ENCODE results near the gene PRKAR2B.
"Not testable (repeated sequence)": the region's sequence is repeated elsewhere in the genome, so short reads cannot be mapped to it uniquely, and the experiment has no call there.

The PRKAR2B gene

DNA sequence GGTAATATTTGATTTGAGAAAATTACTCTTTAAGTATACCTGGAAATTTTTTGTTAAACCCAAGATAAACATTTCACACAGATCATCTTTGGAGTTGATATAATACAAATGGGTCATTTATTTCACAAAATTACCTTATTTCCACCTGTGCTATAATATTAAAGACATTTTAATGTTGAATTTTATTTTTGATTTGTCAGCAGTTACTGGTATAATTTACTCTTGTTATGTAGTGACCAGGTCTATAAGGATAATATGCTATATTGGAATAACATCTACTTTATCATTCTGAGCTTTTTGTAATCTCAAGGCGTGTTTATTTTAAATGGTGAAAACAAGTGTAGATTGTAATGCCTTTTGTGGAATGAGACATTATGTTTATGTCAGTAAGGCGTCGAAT, 26.6 kb downstream of the PRKAR2B start:
- TF ChIP-seq ZNF274 (IDR thresholded peaks at IDR 0.05; ENCODE audit: low read depth, low read length), result no peak
- no peak overlapping the region for H3K4me3 ChIP-seq (ENCODE audit: low read length)

DNA sequence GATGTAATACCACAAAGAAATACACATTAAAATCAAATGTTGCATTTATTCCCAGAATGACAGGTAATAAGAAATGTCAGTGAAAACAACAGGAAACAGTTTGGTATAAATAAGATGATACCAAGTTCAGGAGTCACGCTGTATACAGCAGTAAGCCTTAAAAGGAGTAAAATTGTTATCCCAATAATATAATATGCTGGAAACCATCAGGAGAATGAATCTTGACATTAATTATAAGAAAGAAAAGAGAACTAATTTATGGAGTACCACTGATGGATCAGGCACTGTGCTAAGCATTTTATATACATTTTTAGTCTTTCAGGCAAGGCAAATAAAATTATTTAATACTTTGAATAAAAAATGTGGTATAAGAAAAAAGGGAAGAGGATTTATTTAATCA, 27.6 kb downstream of the PRKAR2B start:
- TF ChIP-seq ZNF274 (IDR thresholded peaks at IDR 0.05; ENCODE audit: low read depth, low read length), result no peak
- no peak overlapping the region for H3K4me3 ChIP-seq (ENCODE audit: low read length)

DNA sequence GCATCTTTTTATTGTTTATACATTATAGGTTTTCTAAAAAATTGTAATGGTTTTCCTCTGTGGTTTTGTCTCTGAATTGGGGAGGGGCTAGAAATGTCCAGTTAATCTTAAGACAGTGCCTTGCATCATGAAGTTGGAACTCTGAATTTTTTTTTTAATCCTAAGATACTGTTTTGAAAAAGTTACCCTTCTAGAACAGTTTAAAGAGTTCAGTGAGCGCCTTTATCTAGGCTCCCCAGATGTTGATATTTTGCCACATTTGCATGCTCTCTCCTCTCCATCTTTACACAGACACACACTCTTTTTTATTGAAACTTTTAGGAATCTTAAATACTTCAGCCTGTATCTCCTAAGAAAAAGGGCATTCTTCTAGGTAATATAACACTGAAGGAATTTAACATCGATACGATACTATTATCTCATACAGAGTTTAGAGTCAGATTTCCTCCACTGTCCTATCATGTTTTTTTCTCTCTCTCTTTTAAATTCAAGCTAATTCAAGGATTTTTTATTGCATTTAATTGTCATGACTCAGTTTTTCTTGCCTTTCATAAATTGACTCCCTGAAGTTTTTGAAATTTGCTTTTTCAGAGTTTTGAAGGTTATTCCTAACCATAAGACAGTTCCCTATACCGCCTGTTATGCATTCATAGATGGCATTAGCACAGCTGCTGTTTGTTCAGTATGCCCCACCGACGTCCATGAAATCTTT, 31.5 kb downstream of the PRKAR2B start:
- no peak for TF ChIP-seq ZNF274 (IDR thresholded peaks at IDR 0.05; ENCODE audit: low read depth, low read length)
- no peak overlapping the region for H3K4me3 ChIP-seq (ENCODE audit: low read length)

DNA sequence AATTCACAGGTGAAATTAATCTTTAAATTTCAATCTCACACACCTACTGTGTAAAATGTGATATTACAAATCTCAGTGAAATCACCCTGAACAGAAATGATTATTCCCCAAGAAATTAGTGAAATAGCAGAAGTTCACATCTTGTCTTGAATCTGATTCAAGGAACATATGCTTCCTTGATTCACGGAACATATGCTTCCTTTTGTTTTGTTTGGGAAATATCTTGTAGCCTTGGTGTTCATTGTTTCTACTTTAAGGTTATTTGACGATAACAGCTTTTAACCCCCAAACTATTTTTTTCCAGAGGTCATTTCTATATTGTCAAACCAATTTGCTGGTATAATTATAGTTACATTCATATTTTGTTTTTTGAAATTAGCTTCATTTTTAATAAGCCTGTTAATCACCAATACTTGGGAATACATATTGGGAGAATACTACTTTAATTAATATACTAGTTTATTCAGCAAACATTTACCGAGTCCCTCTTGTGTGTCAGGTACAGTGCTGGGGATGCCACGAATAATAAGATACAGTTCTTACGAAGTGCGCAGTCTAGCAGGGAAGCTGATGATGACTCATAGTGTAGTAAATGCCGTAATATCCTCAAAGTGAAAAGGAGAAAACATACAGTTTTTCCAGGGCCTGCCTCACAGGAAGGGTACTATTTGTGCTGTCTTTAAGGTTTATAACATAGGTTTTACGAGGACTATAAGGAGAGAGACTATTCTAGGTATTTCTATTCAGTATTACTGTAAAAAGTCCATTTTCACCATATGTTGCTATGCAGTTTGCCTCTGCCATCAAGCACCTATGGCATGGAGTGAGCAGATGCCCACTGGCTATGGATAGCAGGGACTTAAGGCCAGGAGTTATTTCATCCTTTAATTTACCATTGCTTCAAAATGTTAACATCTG, 32.5 kb downstream of the PRKAR2B start:
- no peak for TF ChIP-seq ZNF274 (IDR thresholded peaks at IDR 0.05; ENCODE audit: low read depth, low read length)
- no peak overlapping the region for H3K4me3 ChIP-seq (ENCODE audit: low read length)

DNA sequence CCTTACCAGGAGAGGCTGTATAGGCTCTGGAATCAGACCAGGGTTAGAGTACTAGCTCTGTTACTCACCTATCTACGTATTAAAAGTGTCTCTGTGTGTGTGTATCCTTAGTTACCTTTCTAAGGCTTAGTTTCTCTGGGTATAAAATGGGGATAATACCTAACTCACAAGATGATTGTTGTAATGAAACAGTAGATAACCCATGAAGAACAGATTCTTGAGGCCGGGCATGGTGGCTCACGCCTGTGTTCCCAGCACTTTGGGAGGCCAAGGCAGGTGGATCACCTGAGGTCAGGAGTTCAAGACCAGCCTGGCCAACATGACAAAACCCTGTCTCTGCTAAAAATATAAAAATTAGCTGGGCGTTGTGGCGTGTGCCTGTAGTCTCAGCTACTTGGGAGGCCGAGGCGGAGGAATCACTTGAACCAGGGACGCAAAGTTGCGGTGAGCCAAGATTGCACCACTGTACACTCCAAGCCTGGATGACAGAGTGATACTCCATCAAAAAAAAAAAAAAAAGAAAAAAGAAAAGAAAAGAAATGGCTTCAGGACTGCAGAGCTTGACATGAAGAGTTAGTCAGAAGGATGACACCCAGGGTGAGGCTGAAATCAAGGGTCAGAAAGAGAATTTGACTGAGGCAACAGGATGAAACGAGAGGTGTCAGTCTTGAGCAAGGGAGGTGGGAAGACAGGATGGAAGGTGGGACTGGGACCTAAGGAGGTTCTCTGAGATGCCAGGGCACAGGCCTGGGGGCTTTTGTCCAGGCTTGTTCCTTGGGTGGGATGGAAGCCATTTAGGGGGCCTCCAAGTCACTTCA, 33.4 kb downstream of the PRKAR2B start:
- no peak overlapping the region for H3K4me3 ChIP-seq (ENCODE audit: low read length)
- no peak for TF ChIP-seq ZNF274 (IDR thresholded peaks at IDR 0.05; ENCODE audit: low read depth, low read length)

DNA sequence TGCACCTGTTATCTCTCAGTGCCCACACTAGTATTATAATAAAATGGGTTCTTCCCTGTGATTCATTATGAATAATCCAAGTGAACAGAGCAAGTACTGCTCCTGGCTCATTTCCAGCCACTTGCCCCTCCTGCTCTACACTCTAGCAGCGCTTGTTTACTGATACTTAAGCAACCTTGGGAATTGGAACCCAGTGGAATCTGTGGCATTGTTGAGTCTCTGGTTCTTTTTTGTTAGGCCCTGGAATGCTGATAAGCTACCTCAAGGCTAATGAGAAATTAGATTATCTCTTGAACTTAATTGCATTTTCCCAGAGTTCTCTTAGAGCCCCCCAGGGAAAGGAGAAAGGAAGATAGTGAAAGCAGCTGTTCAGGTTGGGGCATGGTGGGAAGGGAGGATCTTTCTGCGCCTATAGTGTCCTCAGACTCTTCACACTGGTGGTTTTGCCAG, 34.0 kb downstream of the PRKAR2B start:
- no peak for TF ChIP-seq ZNF274 (IDR thresholded peaks at IDR 0.05; ENCODE audit: low read depth, low read length)
- H3K4me3 ChIP-seq (ENCODE audit: low read length), result no peak overlapping the region

DNA sequence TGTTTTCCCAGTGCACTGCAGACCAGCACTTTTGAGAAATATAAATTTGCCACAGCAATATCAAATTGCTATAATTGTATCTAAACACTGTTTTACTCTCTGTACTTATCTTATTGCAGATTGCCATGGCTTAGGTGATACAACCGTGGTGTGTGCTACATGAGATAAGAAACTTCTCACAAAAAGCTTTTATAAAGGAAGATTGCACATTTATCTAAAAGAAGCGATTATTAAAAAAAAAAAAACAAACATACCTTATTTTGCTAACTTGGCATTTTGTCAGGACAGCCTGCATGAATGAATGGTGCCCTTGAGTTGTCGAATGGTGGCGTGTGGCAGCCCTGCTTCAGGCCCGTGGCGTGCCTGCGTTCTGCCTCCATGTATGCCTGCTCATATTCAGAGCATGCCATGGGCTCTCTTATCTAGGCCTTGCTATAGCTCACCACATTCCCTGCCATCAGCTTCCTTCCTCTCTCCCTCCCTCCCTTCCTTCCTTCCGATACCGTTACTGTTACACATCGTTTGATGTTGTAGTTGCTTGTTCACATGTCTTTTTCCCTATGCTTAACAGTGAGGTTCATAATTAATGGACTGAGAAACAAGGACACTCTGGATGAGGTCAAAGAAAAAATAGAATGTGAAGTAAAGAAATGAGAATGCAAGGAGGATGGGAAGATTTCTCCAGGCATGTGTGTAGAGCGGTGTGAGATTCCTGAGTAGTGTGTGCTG, 34.9 kb downstream of the PRKAR2B start:
- TF ChIP-seq ZNF274 (IDR thresholded peaks at IDR 0.05; ENCODE audit: low read depth, low read length), result no peak
- no peak overlapping the region for H3K4me3 ChIP-seq (ENCODE audit: low read length)

DNA sequence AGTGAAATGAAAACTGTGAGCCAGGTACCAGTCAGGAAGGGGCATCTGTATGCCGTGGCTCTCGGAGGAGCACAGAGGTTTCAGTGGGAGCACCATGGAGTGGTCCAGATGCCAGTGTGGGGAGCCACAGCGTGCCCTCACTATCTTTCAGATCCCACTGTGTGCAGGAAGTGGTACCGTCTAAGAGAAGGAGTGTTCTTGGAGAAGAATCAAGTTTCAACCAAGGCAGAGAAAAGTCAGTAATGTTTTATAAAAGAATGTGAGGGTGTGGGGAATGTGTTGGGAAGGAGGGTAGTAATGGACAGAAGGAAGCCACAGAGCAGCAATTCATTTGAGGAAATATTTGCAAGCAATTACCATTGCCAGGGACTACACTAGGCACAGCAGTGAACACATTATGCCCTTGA, 35.6 kb downstream of the PRKAR2B start:
- no peak for TF ChIP-seq ZNF274 (IDR thresholded peaks at IDR 0.05; ENCODE audit: low read depth, low read length)
- no peak overlapping the region for H3K4me3 ChIP-seq (ENCODE audit: low read length)

DNA sequence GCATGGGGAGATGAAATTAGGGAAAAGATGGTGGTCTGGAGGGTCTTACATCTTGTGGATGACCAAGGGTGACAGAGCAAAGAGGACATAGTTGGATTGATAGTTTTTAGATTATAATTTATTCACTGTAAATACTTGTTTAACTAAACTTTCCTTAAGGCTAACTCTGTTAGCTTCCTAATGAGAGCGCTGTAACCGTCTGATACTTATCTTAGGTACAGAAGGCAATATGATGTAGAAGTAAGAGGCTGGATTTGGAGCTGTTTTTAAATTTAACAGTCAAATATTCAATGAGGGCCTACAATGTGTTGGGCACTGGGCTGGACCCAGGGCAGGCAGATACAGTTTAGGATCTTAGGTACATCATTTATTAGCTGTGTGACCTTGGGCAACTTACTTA, 36.0 kb downstream of the PRKAR2B start:
- H3K4me3 ChIP-seq (ENCODE audit: low read length), result no peak overlapping the region
- no peak for TF ChIP-seq ZNF274 (IDR thresholded peaks at IDR 0.05; ENCODE audit: low read depth, low read length)

DNA sequence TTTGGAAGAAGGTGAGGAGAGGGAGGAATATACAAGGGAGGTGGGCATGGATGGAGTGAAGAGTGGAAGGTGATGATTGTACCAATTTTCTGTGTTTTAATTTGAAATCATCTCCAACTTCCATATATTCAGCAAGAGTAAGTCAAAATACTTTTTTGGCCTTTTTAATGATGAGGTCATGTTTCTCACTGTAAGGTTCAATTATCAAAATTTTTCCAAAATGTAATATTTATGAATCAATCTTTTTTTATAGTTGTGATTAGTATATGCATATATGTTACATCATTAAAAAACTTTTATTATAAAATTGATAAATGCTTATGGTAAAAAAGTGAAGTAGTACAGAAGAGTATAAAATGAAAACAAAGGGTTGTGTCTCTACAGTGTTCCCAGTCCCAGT, 40.7 kb downstream of the PRKAR2B start:
- no peak for TF ChIP-seq ZNF274 (IDR thresholded peaks at IDR 0.05; ENCODE audit: low read depth, low read length)
- no peak overlapping the region for H3K4me3 ChIP-seq (ENCODE audit: low read length)

DNA sequence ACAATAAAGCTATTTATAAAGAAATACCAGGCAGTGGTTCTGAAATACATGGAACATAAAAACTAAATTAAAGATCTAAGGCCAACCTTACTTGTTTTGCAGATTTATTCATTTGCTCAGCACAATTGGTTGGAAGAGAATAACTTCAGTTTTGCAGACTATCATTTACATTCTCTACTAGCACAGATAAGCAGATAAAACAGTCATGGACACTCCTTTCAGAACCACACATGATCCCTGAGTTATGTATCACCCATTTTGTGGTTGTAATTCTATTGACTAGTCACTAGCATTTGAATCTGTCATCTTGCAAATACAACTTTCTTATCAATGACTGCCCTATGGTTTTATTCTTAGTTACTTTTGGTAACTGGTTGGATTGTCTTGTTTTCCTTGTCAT, 45.1 kb downstream of the PRKAR2B start:
- no peak overlapping the region for H3K4me3 ChIP-seq (ENCODE audit: low read length)
- TF ChIP-seq ZNF274 (IDR thresholded peaks at IDR 0.05; ENCODE audit: low read depth, low read length), result no peak

DNA sequence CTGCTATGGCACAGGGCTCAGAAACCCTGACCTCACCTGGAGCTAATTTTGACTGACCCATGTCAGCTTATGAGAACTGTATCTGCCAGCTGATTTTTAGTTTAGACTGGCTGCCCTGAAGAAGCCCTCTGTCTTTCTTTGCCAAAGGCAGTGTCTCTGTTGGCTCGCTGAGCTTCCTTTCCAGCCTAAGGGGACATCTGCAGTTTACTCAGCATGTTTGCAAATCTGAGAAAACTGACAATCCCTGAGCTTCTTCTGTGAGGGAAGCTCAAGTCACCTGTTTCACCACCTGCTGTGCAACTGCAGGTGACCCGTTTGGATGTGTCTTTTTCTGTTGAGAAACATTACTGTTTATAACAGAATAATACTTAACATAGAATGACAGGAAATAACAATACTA, 46.0 kb downstream of the PRKAR2B start:
- no peak overlapping the region for H3K4me3 ChIP-seq (ENCODE audit: low read length)
- no peak for TF ChIP-seq ZNF274 (IDR thresholded peaks at IDR 0.05; ENCODE audit: low read depth, low read length)

DNA sequence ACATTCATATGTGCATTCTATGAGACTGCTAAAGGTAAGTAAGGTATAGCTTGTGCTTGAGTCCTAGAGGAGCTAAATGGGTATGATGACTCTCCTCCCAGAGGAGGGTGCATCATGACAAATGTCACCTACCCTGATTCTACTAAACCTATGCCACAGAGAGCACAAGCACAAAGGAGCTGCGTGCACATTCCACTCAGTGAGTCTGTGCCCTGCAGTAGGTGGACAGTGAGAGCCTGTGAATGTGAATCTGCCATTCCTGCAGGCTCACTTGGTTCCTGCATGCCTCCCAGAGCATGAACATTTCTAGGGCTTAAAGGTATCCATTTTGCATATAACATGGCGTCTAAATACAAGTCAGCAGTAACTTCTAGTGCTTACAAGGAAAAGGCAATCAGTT, 46.8 kb downstream of the PRKAR2B start:
- no peak overlapping the region for H3K4me3 ChIP-seq (ENCODE audit: low read length)
- TF ChIP-seq ZNF274 (IDR thresholded peaks at IDR 0.05; ENCODE audit: low read depth, low read length), result no peak

DNA sequence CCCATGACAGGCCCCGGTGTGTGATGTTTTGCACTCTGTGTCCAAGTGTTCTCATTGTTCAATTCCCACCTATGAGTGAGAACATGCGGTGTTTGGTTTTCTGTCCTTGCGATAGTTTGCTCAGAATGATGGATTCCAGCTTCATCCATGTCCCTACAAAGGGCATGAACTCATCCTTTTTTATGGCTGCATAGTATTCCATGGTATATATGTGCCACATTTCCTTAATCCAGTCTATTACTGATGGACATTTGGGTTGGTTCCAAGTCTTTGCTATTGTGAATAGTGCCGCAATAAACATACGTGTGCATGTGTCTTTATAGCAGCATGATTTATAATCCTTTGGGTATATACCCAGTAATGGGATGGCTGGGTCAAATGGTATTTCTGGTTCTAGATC, 49.2 kb downstream of the PRKAR2B start:
- H3K4me3 ChIP-seq (ENCODE audit: low read length), result not testable (repeated sequence)

DNA sequence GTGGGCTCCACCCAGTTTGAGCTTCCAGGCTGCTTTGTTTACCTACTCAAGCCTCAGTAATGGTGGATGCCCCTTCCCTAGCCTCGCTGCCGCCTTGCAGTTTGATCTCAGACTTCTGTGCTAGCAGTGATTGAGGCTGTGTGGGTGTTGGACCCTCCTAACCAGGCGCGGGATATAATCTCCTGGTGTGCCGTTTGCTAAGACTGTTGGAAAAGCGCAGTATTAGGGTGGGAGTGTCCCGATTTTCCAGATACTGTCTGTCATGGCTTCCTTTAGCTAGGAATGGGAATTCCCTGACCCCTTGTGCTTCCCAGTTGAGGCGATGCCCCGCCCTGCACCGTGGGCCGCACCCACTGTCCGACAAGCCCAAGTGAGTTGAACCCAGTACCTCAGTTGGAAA, 54.6 kb downstream of the PRKAR2B start:
- H3K4me3 ChIP-seq (ENCODE audit: low read length), result not testable (repeated sequence)

All from GM08714 (cell line).